Fibroblast of the aortic adventitia (primary cell): ENCODE results near the gene LAMA3. TPM values are rescaled to one million over a fixed set of nuclear protein-coding genes. Genes with fewer than 3 reads are reported as not detected.

Experiments
- DNase-seq: peaks from one replicate; pipeline ENCODE4 v3.0.0-alpha.2; 2010; ENCODE audit warnings: low read depth
- H3K4me3 ChIP-seq: 2 replicates; pipeline ENCODE4 v1.5.1; 2011; ENCODE audit warnings: low read depth, mild to moderate bottlenecking, control low read depth, low read length, moderate library complexity
- total RNA-seq: library from RNA; depleted of rRNA; stranded (reverse); fragments of >200 nt; gene quantifications from 2 replicates; pipeline ENCODE4 v1.2.3, GENCODE V29; 2012; ENCODE audit warnings: low replicate concordance
- TF ChIP-seq, protein P1 (sequence below): IDR thresholded peaks from 2 replicates; pipeline ENCODE4 v1.5.1; 2011; ENCODE audit warnings: mild to moderate bottlenecking, low read length, control low read depth, inconsistent platforms; ENCODE audit not compliant: insufficient read depth

The LAMA3 gene
- total RNA-seq, 1 donor = 15.7 TPM

DNA sequence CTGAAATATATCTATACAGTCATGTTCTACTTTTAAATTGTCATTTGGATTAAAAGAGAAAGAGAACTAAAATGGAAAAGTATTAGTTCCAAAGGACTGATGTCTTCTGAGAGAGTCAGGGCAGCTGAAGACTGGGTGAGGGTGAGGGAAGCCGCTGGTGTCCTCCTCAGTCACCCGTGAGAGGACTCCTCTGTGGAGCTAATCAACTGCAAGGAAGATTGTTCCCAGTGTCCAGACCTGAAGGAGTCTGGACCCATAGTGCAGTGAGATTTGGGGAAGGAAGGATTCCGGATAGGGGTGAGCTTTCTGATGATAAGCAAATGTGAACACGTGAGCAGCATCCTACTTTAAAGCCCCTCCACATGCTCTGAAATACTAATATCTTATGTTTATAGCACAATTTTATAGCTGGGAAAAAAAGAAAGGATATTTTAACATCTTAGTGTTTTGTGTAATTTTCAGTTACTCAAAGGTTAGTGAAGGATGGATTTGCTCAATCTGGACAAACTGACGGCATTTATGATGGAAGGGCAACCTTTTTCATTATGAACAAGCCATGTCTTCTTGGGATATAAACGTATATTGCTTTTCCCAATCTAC, 190.8 kb downstream of the LAMA3 start:
- TF ChIP-seq, protein P1, sequence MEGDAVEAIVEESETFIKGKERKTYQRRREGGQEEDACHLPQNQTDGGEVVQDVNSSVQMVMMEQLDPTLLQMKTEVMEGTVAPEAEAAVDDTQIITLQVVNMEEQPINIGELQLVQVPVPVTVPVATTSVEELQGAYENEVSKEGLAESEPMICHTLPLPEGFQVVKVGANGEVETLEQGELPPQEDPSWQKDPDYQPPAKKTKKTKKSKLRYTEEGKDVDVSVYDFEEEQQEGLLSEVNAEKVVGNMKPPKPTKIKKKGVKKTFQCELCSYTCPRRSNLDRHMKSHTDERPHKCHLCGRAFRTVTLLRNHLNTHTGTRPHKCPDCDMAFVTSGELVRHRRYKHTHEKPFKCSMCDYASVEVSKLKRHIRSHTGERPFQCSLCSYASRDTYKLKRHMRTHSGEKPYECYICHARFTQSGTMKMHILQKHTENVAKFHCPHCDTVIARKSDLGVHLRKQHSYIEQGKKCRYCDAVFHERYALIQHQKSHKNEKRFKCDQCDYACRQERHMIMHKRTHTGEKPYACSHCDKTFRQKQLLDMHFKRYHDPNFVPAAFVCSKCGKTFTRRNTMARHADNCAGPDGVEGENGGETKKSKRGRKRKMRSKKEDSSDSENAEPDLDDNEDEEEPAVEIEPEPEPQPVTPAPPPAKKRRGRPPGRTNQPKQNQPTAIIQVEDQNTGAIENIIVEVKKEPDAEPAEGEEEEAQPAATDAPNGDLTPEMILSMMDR = no peak
- no peak for DNase-seq
- no peak overlapping the region for H3K4me3 ChIP-seq

DNA sequence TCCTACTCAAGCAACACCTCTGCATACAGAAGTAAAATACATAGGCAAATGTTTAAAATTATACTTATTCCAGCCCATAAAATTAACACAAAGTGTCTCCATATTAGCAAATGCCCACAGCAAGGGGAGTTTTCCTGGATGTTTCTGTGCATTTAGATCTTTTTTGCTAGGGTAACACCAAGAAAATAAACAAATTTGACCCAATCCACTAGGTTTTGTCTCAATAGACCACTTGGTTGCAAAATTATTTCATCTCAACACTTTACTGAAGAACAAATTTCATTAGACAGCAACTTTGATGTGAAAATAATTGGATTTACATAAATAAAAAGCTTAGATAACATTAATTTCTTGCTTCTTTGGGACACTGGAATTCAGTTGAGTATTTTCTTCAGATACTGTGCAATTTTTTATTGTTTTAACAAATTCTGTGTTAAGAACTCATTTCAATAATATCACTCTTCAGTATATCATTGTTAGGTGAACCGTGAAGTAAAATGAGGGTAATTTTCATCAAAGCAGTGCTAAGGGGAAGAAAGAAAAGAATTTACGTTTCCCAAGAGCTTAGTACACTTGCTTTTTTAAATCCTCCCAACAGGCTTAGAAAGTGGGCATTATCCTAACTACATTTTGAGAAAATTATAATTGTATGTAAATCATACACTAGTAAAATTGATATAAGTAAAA, 191.8 kb downstream of the LAMA3 start:
- H3K4me3 ChIP-seq = no peak overlapping the region
- TF ChIP-seq, protein P1 = no peak

DNA sequence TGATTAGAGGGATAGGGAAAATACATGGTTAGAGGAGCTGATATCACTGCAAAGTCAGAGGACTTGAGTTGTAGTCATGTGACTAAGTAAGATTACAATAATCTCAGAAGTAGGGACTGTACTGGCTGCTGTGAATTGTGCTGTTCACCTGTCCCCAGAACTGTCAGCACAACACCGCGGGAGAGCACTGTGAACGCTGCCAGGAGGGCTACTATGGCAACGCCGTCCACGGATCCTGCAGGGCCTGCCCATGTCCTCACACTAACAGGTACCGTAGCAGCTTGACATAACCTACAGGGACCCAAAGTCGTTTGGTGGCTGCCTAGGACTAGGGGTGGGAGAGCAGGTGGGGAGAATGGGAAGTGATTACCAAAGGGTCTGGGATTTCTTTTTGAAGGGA, 192.5 kb downstream of the LAMA3 start:
- H3K4me3 ChIP-seq = no peak overlapping the region
- no peak for DNase-seq
- TF ChIP-seq, protein P1 = no peak

More for the DNA sequence above, 191.8 kb downstream of the LAMA3 start:
- DNase-seq = no peak

DNA sequence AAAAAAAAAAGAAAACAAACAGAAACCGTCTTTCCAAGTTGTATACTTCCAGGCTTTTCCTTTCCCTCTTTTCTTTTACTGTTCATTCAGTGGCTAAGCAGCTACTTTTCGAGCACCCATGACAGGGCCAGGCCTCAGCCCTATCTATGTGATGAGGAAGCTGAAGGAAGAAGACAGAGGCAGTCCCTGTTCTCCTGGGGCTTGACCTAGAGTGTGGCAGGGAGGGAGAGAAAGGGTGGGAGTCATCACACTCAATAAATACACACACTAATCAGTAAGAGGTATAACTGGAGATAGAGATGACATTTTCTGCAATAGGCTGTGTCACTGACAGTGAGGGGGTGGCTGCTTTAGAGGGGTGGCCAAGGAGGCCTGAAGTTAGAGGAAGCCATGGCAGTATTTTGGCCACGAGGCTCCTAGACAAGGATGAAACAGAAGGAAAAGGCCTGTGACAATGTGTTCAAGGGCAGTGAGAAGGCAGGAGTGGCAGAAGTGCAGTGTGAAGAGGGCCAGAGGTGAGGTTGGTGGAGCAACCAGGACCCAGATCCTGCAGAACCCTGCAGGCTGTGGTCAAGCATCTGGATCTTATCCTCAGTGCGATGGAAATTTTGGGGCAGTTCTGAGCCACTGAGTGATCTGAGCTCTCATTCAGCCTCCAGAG, 193.5 kb downstream of the LAMA3 start:
- no peak overlapping the region for H3K4me3 ChIP-seq
- no peak for DNase-seq
- TF ChIP-seq, protein P1 = no peak

DNA sequence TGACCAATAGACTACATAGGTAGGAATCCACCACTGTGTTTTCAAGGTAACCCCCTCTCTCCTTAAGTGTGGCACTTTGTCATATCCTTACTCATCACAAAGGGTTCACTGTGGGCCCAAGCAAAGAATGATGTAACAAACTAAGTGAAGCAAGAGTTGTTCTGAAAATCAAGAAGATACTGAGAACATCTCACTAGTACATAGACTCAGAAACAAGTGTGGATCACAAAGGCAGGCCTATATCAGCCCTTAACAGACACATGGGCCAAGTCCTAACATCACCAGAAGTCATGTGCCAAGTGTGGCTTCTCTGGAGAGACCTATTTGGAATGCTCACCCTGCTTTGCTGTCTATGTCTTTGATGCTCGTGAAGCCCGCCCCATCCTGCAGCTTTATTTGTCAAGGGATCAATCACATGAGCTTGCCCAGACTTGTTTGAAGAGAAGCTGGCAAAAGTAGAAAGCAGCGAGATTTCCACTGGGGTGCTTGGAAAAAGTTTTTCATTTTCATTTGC, 194.1 kb downstream of the LAMA3 start:
- no peak overlapping the region for H3K4me3 ChIP-seq
- TF ChIP-seq, protein P1 = no peak
- no peak for DNase-seq

DNA sequence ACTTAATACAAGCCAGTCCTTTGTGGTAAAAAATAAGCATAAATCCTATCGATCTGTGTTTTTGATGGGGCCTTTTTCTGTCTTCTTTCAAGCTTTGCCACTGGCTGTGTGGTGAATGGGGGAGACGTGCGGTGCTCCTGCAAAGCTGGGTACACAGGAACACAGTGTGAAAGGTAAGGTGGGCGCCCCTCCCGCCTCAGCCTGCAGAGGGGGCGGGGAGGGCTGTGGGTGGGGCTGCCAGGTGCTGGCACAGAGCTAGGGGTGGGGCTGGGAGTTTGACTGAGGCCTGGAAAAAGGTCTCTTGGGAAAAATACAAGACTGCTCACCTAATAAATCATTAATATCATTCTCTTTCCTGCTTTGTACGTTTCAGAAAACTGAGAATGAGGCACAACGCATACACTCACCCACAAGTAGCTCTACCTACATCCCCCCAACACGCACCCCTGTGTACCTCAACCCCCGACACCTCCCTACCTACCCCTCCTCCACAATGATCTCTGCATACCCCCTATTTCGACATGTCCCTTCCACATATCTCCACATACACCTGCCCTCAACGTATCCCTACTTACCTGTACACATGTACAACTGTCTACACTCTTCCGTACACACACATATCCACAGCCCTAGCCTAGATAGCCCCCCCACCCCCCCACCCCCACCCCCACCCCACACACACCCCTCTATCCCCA, 195.6 kb downstream of the LAMA3 start:
- DNase-seq = no peak
- TF ChIP-seq, protein P1 = no peak
- no peak overlapping the region for H3K4me3 ChIP-seq
